ENCODE measurements around the gene ZNF525.
"Not testable (repeated sequence)": the region's sequence is repeated elsewhere in the genome, so short reads cannot be mapped to it uniquely, and the experiment has no call there.

The ZNF525 gene

GRCh38 chr19:53372196-53372595 is 6.7 kb downstream of the ZNF525 start:
- H3K4me1 ChIP-seq (ENCODE audit: insufficient read depth, low read length), result no peaks in the 10 kb centered on the region
- H3K4me3 ChIP-seq (ENCODE audit: low read depth in 1 of 2, low read length in 2 of 2), result no peak overlapping the region
- H3K27me3 ChIP-seq (ENCODE audit: control insufficient read depth in 1 of 2, insufficient read depth in 2 of 2, low read length in 2 of 2), result no peaks in the 10 kb centered on the region
- H3K36me3 ChIP-seq (ENCODE audit: insufficient read depth, low read length), result no peaks in the 10 kb centered on the region
- no peak overlapping the region for H3K27ac ChIP-seq (ENCODE audit: low read depth, low read length)
- H3K9ac ChIP-seq (ENCODE audit: low read length), result no peak overlapping the region
- no peaks in the 10 kb centered on the region for H3K9me3 ChIP-seq (ENCODE audit: low read length)

DNA sequence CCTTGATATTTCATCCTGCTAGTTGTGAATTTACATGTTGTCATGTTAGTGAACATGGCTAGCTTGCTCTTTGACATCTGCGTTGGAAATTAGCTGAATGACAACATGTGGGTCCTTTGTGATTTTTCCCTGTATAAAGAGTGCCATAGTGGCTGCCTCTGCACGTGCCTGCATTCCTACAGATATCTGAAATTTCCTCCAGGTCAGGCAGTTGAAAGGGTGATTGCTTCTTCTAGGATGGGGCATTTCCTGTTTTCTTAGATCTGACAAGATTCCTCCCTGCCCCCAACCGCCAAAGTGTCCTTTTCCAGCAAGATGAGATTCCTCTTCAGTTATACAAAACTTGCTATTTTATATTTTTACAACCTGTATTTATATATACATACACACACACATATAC is 8.8 kb downstream of the ZNF525 start:
- Histone ChIP-seq H3K4me3 (ENCODE audit: low read depth in 1 of 2, low read length in 2 of 2) (no peak overlapping the region), H3K9me3 (ENCODE audit: low read length) (no peaks in the 10 kb centered on the region), H3K4me1 (ENCODE audit: insufficient read depth, low read length) (no peaks in the 10 kb centered on the region), H3K27me3 (ENCODE audit: control insufficient read depth in 1 of 2, insufficient read depth in 2 of 2, low read length in 2 of 2) (no peaks in the 10 kb centered on the region), H3K9ac (ENCODE audit: low read length) (no peak overlapping the region), H3K27ac (ENCODE audit: low read depth, low read length) (no peak overlapping the region), H3K36me3 (ENCODE audit: insufficient read depth, low read length) (peaks cover 3% of the 10 kb centered on the region)

- Histone ChIP-seq H3K36me3 (ENCODE audit: insufficient read depth, low read length) (peaks cover 3% of the 10 kb centered on the region), H3K9ac (ENCODE audit: low read length) (no peak overlapping the region), H3K9me3 (ENCODE audit: low read length) (no peaks in the 10 kb centered on the region), H3K27ac (ENCODE audit: low read depth, low read length) (no peak overlapping the region), H3K4me3 (ENCODE audit: low read depth in 1 of 2, low read length in 2 of 2) (no peak overlapping the region), H3K27me3 (ENCODE audit: control insufficient read depth in 1 of 2, insufficient read depth in 2 of 2, low read length in 2 of 2) (no peaks in the 10 kb centered on the region), H3K4me1 (ENCODE audit: insufficient read depth, low read length) (no peaks in the 10 kb centered on the region)
Measured at GRCh38 chr19:53374743-53375142, 9.2 kb downstream of the ZNF525 start.

GRCh38 chr19:53381376-53381775 is 15.9 kb downstream of the ZNF525 start:
- H3K9ac ChIP-seq (ENCODE audit: low read length), result no peak overlapping the region
- H3K27me3 ChIP-seq (ENCODE audit: control insufficient read depth in 1 of 2, insufficient read depth in 2 of 2, low read length in 2 of 2), result no peaks in the 10 kb centered on the region
- no peaks in the 10 kb centered on the region for H3K4me1 ChIP-seq (ENCODE audit: insufficient read depth, low read length)
- no peak overlapping the region for H3K4me3 ChIP-seq (ENCODE audit: low read depth in 1 of 2, low read length in 2 of 2)
- no peak overlapping the region for H3K27ac ChIP-seq (ENCODE audit: low read depth, low read length)
- peaks cover 3% of the 10 kb centered on the region for H3K36me3 ChIP-seq (ENCODE audit: insufficient read depth, low read length)
- H3K9me3 ChIP-seq (ENCODE audit: low read length), result no peaks in the 10 kb centered on the region

DNA sequence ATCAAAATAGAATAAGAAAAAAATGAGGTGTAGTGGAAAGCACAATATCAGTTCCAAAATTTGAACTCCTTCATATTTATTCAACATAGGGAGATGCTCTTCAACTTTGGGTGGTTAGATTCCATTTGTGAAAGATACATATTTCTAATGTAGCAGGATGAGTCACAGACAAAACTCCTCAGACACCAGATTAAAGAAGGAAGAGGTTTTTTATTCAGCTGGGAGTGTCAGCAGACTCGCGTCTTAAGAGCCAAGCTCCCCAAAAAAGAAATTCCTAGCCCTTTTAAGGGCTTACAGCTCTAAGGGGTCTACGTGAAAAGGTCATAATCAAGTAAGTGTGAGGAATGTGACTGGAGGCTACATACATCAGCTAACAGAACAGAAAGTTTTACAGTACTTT is 22.7 kb downstream of the ZNF525 start:
- no peak overlapping the region for H3K9ac ChIP-seq (ENCODE audit: low read length)
- H3K36me3 ChIP-seq (ENCODE audit: insufficient read depth, low read length), result no peaks in the 10 kb centered on the region
- no peak overlapping the region for H3K27ac ChIP-seq (ENCODE audit: low read depth, low read length)
- H3K4me1 ChIP-seq (ENCODE audit: insufficient read depth, low read length), result no peaks in the 10 kb centered on the region
- no peak overlapping the region for H3K4me3 ChIP-seq (ENCODE audit: low read depth in 1 of 2, low read length in 2 of 2)
- H3K9me3 ChIP-seq (ENCODE audit: low read length), result no peaks in the 10 kb centered on the region
- H3K27me3 ChIP-seq (ENCODE audit: control insufficient read depth in 1 of 2, insufficient read depth in 2 of 2, low read length in 2 of 2), result no peaks in the 10 kb centered on the region

GRCh38 chr19:53388904-53389303 is 23.4 kb downstream of the ZNF525 start:
- H3K27me3 ChIP-seq (ENCODE audit: control insufficient read depth in 1 of 2, insufficient read depth in 2 of 2, low read length in 2 of 2), result no peaks in the 10 kb centered on the region
- H3K27ac ChIP-seq (ENCODE audit: low read depth, low read length), result no peak overlapping the region
- H3K4me1 ChIP-seq (ENCODE audit: insufficient read depth, low read length), result no peaks in the 10 kb centered on the region
- no peaks in the 10 kb centered on the region for H3K9me3 ChIP-seq (ENCODE audit: low read length)
- no peak overlapping the region for H3K4me3 ChIP-seq (ENCODE audit: low read depth in 1 of 2, low read length in 2 of 2)
- H3K36me3 ChIP-seq (ENCODE audit: insufficient read depth, low read length), result no peaks in the 10 kb centered on the region
- no peak overlapping the region for H3K9ac ChIP-seq (ENCODE audit: low read length)

GRCh38 chr19:53389571-53389970 is 24.1 kb downstream of the ZNF525 start:
- no peaks in the 10 kb centered on the region for H3K9me3 ChIP-seq (ENCODE audit: low read length)
- H3K27me3 ChIP-seq (ENCODE audit: control insufficient read depth in 1 of 2, insufficient read depth in 2 of 2, low read length in 2 of 2), result no peaks in the 10 kb centered on the region
- H3K4me1 ChIP-seq (ENCODE audit: insufficient read depth, low read length), result no peaks in the 10 kb centered on the region
- no peak overlapping the region for H3K9ac ChIP-seq (ENCODE audit: low read length)
- no peaks in the 10 kb centered on the region for H3K36me3 ChIP-seq (ENCODE audit: insufficient read depth, low read length)
- H3K27ac ChIP-seq (ENCODE audit: low read depth, low read length), result no peak overlapping the region
- H3K4me3 ChIP-seq (ENCODE audit: low read depth in 1 of 2, low read length in 2 of 2), result no peak overlapping the region

DNA sequence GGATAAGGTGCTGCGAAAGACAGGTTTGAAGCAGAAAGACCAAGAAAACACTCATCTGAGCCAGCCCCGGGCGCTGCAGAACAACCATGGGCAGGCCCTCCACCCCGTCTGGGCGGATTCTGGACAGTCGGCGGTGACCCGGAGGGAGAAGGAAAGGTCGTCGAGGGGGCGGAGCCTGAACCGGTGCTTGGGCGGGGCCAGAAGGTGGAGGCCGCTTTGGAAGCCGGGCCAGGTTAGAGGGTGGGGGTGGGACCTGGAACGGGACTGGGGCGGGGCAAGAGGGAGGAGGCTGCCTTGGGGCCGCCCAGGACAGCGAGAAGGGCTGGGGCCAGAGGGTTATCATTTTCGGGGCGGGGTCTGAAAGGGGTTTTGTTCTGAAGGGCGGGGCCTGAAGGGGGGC is 24.5 kb downstream of the ZNF525 start:
- no peak overlapping the region for H3K4me3 ChIP-seq (ENCODE audit: low read depth in 1 of 2, low read length in 2 of 2)
- no peaks in the 10 kb centered on the region for H3K4me1 ChIP-seq (ENCODE audit: insufficient read depth, low read length)
- H3K36me3 ChIP-seq (ENCODE audit: insufficient read depth, low read length), result no peaks in the 10 kb centered on the region
- no peaks in the 10 kb centered on the region for H3K27me3 ChIP-seq (ENCODE audit: control insufficient read depth in 1 of 2, insufficient read depth in 2 of 2, low read length in 2 of 2)
- H3K27ac ChIP-seq (ENCODE audit: low read depth, low read length), result no peak overlapping the region
- H3K9me3 ChIP-seq (ENCODE audit: low read length), result no peaks in the 10 kb centered on the region
- H3K9ac ChIP-seq (ENCODE audit: low read length), result no peak overlapping the region

GRCh38 chr19:53394522-53394973 is 29.0 kb downstream of the ZNF525 start:
- peak overlapping the region; percentile 74 to 93 for H3K4me3 ChIP-seq (ENCODE audit: low read depth in 1 of 2, low read length in 2 of 2)
- no peaks in the 10 kb centered on the region for H3K9me3 ChIP-seq (ENCODE audit: low read length)
- no peaks in the 10 kb centered on the region for H3K4me1 ChIP-seq (ENCODE audit: insufficient read depth, low read length)
- peak overlapping the region; percentile 66 for H3K27ac ChIP-seq (ENCODE audit: low read depth, low read length)
- H3K9ac ChIP-seq (ENCODE audit: low read length), result peak overlapping the region; percentile 77
- H3K27me3 ChIP-seq (ENCODE audit: control insufficient read depth in 1 of 2, insufficient read depth in 2 of 2, low read length in 2 of 2), result no peaks in the 10 kb centered on the region
- no peaks in the 10 kb centered on the region for H3K36me3 ChIP-seq (ENCODE audit: insufficient read depth, low read length)

DNA sequence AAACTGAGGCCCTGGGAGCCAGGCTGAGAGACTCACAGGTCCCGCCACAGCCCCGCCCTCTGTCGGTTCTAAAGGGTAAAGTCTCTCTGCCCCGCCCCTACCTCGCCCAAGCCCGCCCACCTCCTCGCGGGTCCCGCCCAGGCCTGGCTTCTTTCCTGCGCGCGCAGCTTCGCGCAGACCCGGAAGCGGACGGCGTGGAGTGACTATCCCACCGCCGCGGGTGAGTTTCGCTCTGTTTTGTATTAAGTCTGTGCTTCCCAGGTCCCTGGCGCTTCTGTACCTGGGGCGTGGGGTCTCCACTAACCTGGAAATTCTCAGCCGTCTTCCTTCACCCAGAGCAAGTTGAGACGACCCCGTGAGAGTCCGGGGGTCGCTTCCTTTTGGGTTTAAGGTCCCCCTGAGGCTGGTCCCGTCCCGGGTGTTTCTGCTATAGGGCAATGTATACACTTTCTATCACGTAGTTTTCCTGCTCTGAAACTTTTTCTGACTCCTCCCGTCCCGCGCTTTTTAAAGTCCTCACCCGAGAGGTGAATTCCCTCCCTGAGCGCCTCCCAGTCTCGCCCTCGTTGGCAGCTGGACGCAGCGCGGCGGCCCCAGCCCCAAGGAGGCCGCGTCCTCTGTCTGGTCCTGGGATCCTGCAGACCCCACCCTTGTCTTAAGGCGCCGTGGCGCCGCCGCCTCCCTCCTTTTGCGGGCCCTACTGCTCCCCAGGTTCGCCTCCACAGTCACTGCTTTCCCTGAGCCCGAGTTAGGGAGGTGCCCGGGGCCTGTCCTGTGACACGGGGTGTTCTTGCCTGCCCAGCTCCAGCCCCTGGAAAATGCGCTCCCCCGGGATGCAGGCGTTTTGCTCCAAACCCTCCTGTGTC is 29.7 kb downstream of the ZNF525 start, which contains the start of gene ZNF765:
TSS of gene ZNF765 (plus strand) at position 176 of the 866 bp plus-strand sequence. CDS start 2,867 bp downstream, outside the sequence.
- peaks cover 5% of the 10 kb centered on the region for H3K36me3 ChIP-seq (ENCODE audit: insufficient read depth, low read length)

GRCh38 chr19:53395840-53396524 is 30.5 kb downstream of the ZNF525 start:
- not testable (repeated sequence) for H3K4me1 ChIP-seq (ENCODE audit: insufficient read depth, low read length); H3K9me3 ChIP-seq (ENCODE audit: low read length); H3K36me3 ChIP-seq (ENCODE audit: insufficient read depth, low read length); H3K27me3 ChIP-seq (ENCODE audit: control insufficient read depth in 1 of 2, insufficient read depth in 2 of 2, low read length in 2 of 2)
- Histone ChIP-seq H3K27ac (ENCODE audit: low read depth, low read length) (peak overlapping the region; percentile 66), H3K9ac (ENCODE audit: low read length) (peak overlapping the region; percentile 65), H3K4me3 (ENCODE audit: low read depth in 1 of 2, low read length in 2 of 2) (peak overlapping the region; percentile 74 to 93)

More for the DNA sequence above, 29.7 kb downstream of the ZNF525 start, which contains the start of gene ZNF765:
- Histone ChIP-seq H3K27me3 (ENCODE audit: control insufficient read depth in 1 of 2, insufficient read depth in 2 of 2, low read length in 2 of 2) (no peaks in the 10 kb centered on the region), H3K4me1 (ENCODE audit: insufficient read depth, low read length) (no peaks in the 10 kb centered on the region), H3K9me3 (ENCODE audit: low read length) (no peaks in the 10 kb centered on the region), H3K27ac (ENCODE audit: low read depth, low read length) (peak within 1 kb of the TSS; percentile 66), H3K9ac (ENCODE audit: low read length) (peak within 1 kb of the TSS; percentile 77), H3K4me3 (ENCODE audit: low read depth in 1 of 2, low read length in 2 of 2) (peak within 1 kb of the TSS; percentile 74 to 93)

Data from muscle layer of colon (tissue), 2 donors.